IPS-NIHi7 (cell line): Measurements from ENCODE around the gene ANKS4B.
"Not testable (repeated sequence)": the region's sequence is repeated elsewhere in the genome, so short reads cannot be mapped to it uniquely, and the experiment has no call there.

ENCODE experiments used
- DNase-seq: peaks from one replicate; pipeline ENCODE4 v3.0.0; 2012; ENCODE audit warnings: mixed read lengths; ENCODE audit errors: extremely low spot score

The ANKS4B gene

GRCh38 chr16:21289789-21290188 lies 56.3 kb downstream of the ANKS4B start:
- DNase-seq, result not testable (repeated sequence)

- peak; percentile 91 for DNase-seq
These were observed 67.0 kb downstream of the ANKS4B start for GRCh38 chr16:21300309-21301167.

GRCh38 chr16:21301168-21301894 lies 67.8 kb downstream of the ANKS4B start:
- peak; percentile 85 for DNase-seq

GRCh38 chr16:21301895-21302291 lies 68.4 kb downstream of the ANKS4B start:
- DNase-seq, result no peak

- DNase-seq, result peak; percentile 25
These were observed 69.0 kb downstream of the ANKS4B start for GRCh38 chr16:21302454-21302853.

- no peak for DNase-seq
These were observed 69.5 kb downstream of the ANKS4B start for GRCh38 chr16:21302898-21303528.
